SK-N-SH treated with all-trans-retinoic acid at 6 μM for 48 hours (cell line): ENCODE data around the gene CCDC177.
"Not testable (repeated sequence)": the region's sequence is repeated elsewhere in the genome, so short reads cannot be mapped to it uniquely, and the experiment has no call there.

ENCODE experiments used
- ATAC-seq: fragments of 200-7000 bp; cut with Tn5 transposase; 3 replicates; pipeline ENCODE4 v1.9.1; 2020; ENCODE audit warnings: mild to moderate bottlenecking, moderate library complexity
- ARNTL ChIP-seq: fragments of 450-650 bp; formaldehyde crosslinking; IDR thresholded peaks from 2 replicates; pipeline ENCODE4 v1.5.0; 2020; ENCODE audit warnings: low read depth, mild to moderate bottlenecking, moderate library complexity, borderline replicate concordance
- BACH2 ChIP-seq: fragments of 250-450 bp; sonication (Bioruptor Pico); IDR thresholded peaks from 2 replicates; pipeline ENCODE4 v1.9.0; 2021; ENCODE audit warnings: mild to moderate bottlenecking, borderline replicate concordance
- CSDC2 ChIP-seq: fragments of 250-450 bp; sonication (Bioruptor Pico); IDR thresholded peaks from 2 replicates; pipeline ENCODE4 v1.5.0; 2020; ENCODE audit warnings: mild to moderate bottlenecking, moderate library complexity
- ESRRG ChIP-seq: fragments of 250-450 bp; sonication (Bioruptor Pico); IDR thresholded peaks from 2 replicates; pipeline ENCODE4 v1.6.1; 2021; ENCODE audit warnings: mild to moderate bottlenecking
- GLIS3 ChIP-seq: fragments of 250-450 bp; sonication (Bioruptor Pico); IDR thresholded peaks from 2 replicates; pipeline ENCODE4 v1.5.0; 2020; ENCODE audit warnings: mild to moderate bottlenecking, moderate library complexity
- ISL1 ChIP-seq: fragments of 250-450 bp; sonication (Bioruptor Pico); IDR thresholded peaks from 2 replicates; pipeline ENCODE4 v2.1.2; 2022; ENCODE audit warnings: mild to moderate bottlenecking, moderate library complexity
- OSR1 ChIP-seq: fragments of 250-450 bp; sonication (Bioruptor Pico); IDR thresholded peaks from 2 replicates; pipeline ENCODE4 v1.8.0; 2022; ENCODE audit warnings: moderate library complexity, mild to moderate bottlenecking, inconsistent platforms
- PATZ1 ChIP-seq: fragments of 250-450 bp; sonication (Bioruptor Pico); IDR thresholded peaks from 2 replicates; pipeline ENCODE4 v1.8.0; 2020; ENCODE audit warnings: mild to moderate bottlenecking, moderate library complexity, borderline replicate concordance
- POU6F1 ChIP-seq: fragments of 250-450 bp; sonication (Bioruptor Pico); IDR thresholded peaks from 2 replicates; pipeline ENCODE4 v1.8.0; 2021; ENCODE audit warnings: low read depth, mild to moderate bottlenecking, moderate library complexity, borderline replicate concordance
- SNAI2 ChIP-seq: fragments of 250-450 bp; sonication (Bioruptor Pico); IDR thresholded peaks from 2 replicates; pipeline ENCODE4 v1.5.0; 2020; ENCODE audit warnings: mild to moderate bottlenecking, moderate library complexity
- TCF4 ChIP-seq: fragments of 250-450 bp; sonication (Bioruptor Pico); IDR thresholded peaks from 2 replicates; pipeline ENCODE4 v1.8.0; 2021; ENCODE audit warnings: mild to moderate bottlenecking, moderate library complexity, borderline replicate concordance
- TOX ChIP-seq: fragments of 250-450 bp; sonication (Bioruptor Pico); IDR thresholded peaks from 2 replicates; pipeline ENCODE4 v1.8.0; 2021; ENCODE audit warnings: mild to moderate bottlenecking, moderate library complexity, borderline replicate concordance
- ZC3H10 ChIP-seq: fragments of 250-450 bp; sonication (Bioruptor Pico); IDR thresholded peaks from 2 replicates; pipeline ENCODE4 v1.5.1; 2021; ENCODE audit warnings: mild to moderate bottlenecking, moderate library complexity
- ZFP3 ChIP-seq: fragments of 250-450 bp; sonication (Bioruptor Pico); IDR thresholded peaks from 2 replicates; pipeline ENCODE4 v1.5.0; 2020; ENCODE audit warnings: mild to moderate bottlenecking, moderate library complexity
- ZNF565 ChIP-seq: fragments of 450-650 bp; formaldehyde crosslinking; conservative IDR thresholded peaks from 2 replicates; pipeline ENCODE4 v1.5.0; 2020; ENCODE audit warnings: low read depth, mild to moderate bottlenecking, moderate library complexity
- ZNF70 ChIP-seq: fragments of 450-650 bp; formaldehyde crosslinking; IDR thresholded peaks from 2 replicates; pipeline ENCODE4 v1.5.0; 2020; ENCODE audit warnings: mild to moderate bottlenecking, moderate library complexity
- ZNF8 ChIP-seq: fragments of 450-650 bp; formaldehyde crosslinking; IDR thresholded peaks from 2 replicates; pipeline ENCODE4 v1.5.0; 2020; ENCODE audit warnings: mild to moderate bottlenecking, moderate library complexity
- TF ChIP-seq, protein P1 (sequence below): fragments of 250-450 bp; sonication (Bioruptor Pico); IDR thresholded peaks from 2 replicates; pipeline ENCODE4 v1.5.1; 2021; ENCODE audit warnings: mild to moderate bottlenecking, moderate library complexity
- TF ChIP-seq, protein P2 (sequence below): fragments of 250-450 bp; sonication (Bioruptor Pico); IDR thresholded peaks from 2 replicates; pipeline ENCODE4 v1.5.0; 2020; ENCODE audit warnings: mild to moderate bottlenecking, moderate library complexity
- TF ChIP-seq, protein P3 (sequence below): fragments of 250-450 bp; sonication (Bioruptor Pico); IDR thresholded peaks from 2 replicates; pipeline ENCODE4 v1.5.1; 2020; ENCODE audit warnings: low read depth, mild to moderate bottlenecking, moderate library complexity

Gene CCDC177

DNA sequence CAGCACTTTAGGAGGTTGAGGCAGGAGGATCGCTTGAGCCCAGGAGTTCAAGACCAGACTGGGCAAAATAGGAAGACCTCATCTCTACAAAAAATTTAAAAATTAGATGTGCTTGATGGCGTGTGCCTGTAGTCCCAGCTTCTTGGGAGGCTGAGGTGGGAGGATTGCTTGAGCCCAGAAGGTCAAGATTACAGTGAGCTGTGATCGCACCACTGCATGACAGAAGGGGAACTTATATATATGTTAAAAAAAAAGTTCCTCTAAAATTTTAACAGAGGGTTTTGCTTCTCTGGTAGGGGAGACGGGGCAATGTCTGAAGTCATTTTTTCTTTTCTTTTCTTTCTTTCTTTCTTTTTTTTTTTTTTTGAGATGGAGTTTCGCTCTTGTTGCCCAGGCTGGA, 24.8 kb upstream of the CCDC177 start:
- ATAC-seq: not testable (repeated sequence)

DNA sequence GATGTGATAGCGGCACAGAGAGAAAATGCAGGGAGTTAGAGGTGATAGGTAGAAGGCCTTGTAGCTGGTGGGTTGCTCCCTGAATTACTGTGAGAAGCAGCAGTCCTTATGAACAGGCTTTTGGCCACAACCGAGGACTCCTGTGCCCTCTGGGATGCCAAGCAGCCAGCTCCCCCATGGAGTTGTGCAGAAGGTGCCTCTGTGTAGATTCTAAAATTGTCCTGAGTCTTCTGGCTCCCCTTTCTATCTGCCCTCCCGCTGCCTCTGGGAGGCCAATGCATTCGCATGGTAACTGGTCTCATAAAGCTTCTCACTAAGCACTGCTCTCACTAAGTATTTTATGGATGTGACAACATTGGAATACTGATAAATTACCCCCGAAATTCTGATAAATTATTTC, 20.7 kb upstream of the CCDC177 start:
- ATAC-seq: no peak
- TF ChIP-seq POU6F1 (CRISPR knock-in tag) (no peak), BACH2 (CRISPR knock-in tag) (no peak), ZFP3 (CRISPR knock-in tag) (no peak), ISL1 (no peak), ARNTL (CRISPR knock-in tag) (no peak), CSDC2 (no peak), OSR1 (CRISPR knock-in tag) (no peak), TCF4 (CRISPR knock-in tag) (no peak), ZC3H10 (CRISPR knock-in tag) (no peak)
- TF ChIP-seq, protein P1, sequence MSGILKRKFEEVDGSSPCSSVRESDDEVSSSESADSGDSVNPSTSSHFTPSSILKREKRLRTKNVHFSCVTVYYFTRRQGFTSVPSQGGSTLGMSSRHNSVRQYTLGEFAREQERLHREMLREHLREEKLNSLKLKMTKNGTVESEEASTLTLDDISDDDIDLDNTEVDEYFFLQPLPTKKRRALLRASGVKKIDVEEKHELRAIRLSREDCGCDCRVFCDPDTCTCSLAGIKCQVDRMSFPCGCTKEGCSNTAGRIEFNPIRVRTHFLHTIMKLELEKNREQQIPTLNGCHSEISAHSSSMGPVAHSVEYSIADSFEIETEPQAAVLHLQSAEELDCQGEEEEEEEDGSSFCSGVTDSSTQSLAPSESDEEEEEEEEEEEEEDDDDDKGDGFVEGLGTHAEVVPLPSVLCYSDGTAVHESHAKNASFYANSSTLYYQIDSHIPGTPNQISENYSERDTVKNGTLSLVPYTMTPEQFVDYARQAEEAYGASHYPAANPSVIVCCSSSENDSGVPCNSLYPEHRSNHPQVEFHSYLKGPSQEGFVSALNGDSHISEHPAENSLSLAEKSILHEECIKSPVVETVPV (CRISPR knock-in tag): no peak
- TF ChIP-seq, protein P2, sequence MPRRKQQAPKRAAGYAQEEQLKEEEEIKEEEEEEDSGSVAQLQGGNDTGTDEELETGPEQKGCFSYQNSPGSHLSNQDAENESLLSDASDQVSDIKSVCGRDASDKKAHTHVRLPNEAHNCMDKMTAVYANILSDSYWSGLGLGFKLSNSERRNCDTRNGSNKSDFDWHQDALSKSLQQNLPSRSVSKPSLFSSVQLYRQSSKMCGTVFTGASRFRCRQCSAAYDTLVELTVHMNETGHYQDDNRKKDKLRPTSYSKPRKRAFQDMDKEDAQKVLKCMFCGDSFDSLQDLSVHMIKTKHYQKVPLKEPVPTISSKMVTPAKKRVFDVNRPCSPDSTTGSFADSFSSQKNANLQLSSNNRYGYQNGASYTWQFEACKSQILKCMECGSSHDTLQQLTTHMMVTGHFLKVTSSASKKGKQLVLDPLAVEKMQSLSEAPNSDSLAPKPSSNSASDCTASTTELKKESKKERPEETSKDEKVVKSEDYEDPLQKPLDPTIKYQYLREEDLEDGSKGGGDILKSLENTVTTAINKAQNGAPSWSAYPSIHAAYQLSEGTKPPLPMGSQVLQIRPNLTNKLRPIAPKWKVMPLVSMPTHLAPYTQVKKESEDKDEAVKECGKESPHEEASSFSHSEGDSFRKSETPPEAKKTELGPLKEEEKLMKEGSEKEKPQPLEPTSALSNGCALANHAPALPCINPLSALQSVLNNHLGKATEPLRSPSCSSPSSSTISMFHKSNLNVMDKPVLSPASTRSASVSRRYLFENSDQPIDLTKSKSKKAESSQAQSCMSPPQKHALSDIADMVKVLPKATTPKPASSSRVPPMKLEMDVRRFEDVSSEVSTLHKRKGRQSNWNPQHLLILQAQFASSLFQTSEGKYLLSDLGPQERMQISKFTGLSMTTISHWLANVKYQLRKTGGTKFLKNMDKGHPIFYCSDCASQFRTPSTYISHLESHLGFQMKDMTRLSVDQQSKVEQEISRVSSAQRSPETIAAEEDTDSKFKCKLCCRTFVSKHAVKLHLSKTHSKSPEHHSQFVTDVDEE (CRISPR knock-in tag): no peak
- TF ChIP-seq, protein P3, sequence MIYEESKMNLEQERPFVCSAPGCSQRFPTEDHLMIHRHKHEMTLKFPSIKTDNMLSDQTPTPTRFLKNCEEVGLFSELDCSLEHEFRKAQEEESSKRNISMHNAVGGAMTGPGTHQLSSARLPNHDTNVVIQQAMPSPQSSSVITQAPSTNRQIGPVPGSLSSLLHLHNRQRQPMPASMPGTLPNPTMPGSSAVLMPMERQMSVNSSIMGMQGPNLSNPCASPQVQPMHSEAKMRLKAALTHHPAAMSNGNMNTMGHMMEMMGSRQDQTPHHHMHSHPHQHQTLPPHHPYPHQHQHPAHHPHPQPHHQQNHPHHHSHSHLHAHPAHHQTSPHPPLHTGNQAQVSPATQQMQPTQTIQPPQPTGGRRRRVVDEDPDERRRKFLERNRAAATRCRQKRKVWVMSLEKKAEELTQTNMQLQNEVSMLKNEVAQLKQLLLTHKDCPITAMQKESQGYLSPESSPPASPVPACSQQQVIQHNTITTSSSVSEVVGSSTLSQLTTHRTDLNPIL (CRISPR knock-in tag): no peak

- no peak for ATAC-seq
- TF ChIP-seq ARNTL (CRISPR knock-in tag) (no peak), TOX (no peak), ISL1 (no peak), ZC3H10 (CRISPR knock-in tag) (no peak), PATZ1 (no peak), ZNF8 (CRISPR knock-in tag) (no peak), BACH2 (CRISPR knock-in tag) (no peak), POU6F1 (CRISPR knock-in tag) (no peak), SNAI2 (CRISPR knock-in tag) (no peak), ESRRG (no peak), ZNF565 (CRISPR knock-in tag) (no peak), ZNF70 (CRISPR knock-in tag) (no peak), GLIS3 (CRISPR knock-in tag) (no peak), CSDC2 (no peak)
- TF ChIP-seq, protein P3 (CRISPR knock-in tag): no peak
Observed at GRCh38 chr14:69594846-69595245, 20.2 kb upstream of the CCDC177 start.
